Measurements from ENCODE around the gene ZBED5. TPM values are rescaled to one million over a fixed set of nuclear protein-coding genes. Genes with fewer than 3 reads are reported as not detected.

ZBED5 gene
- total RNA-seq, 1 donor from 2014 or later: 89.1 TPM

- Mint-ChIP-seq H3K4me1 (no peaks in the 10 kb centered on the region), H3K36me3 (ENCODE audit: low read depth) (no peaks in the 10 kb centered on the region), H3K27me3 (ENCODE audit: low read depth) (no peaks in the 10 kb centered on the region), H3K27ac (ENCODE audit: unreplicated experiment) (no peak overlapping the region), H3K9me3 (no peaks in the 10 kb centered on the region), H3K4me3 (no peak overlapping the region)
- DNase-seq (ENCODE audit: low read depth, low spot score): no peak
- TF ChIP-seq CTCF (conservative IDR thresholded peaks at IDR 0.05): no peak
These were observed 8.0 kb upstream of the ZBED5 start for GRCh38 chr11:10865837-10866270.

GRCh38 chr11:10864688-10865087, 6.8 kb upstream of the ZBED5 start:
- no peaks in the 10 kb centered on the region for H3K36me3 Mint-ChIP-seq (ENCODE audit: low read depth)
- H3K27ac Mint-ChIP-seq (ENCODE audit: unreplicated experiment): no peak overlapping the region
- no peak for DNase-seq (ENCODE audit: low read depth, low spot score)
- no peak for TF ChIP-seq CTCF (conservative IDR thresholded peaks at IDR 0.05)
- no peaks in the 10 kb centered on the region for H3K27me3 Mint-ChIP-seq (ENCODE audit: low read depth)
- H3K4me1 Mint-ChIP-seq: peaks cover 8% of the 10 kb centered on the region
- H3K4me3 Mint-ChIP-seq: no peak overlapping the region
- no peaks in the 10 kb centered on the region for H3K9me3 Mint-ChIP-seq

GRCh38 chr11:10862446-10862845, 4.6 kb upstream of the ZBED5 start:
- peaks cover 17% of the 10 kb centered on the region for H3K4me1 Mint-ChIP-seq
- H3K4me3 Mint-ChIP-seq: peak overlapping the region; percentile 5
- no peaks in the 10 kb centered on the region for H3K27me3 Mint-ChIP-seq (ENCODE audit: low read depth)
- H3K27ac Mint-ChIP-seq (ENCODE audit: unreplicated experiment): no peak overlapping the region
- DNase-seq (ENCODE audit: low read depth, low spot score): no peak
- H3K9me3 Mint-ChIP-seq: no peaks in the 10 kb centered on the region
- TF ChIP-seq CTCF (conservative IDR thresholded peaks at IDR 0.05): no peak
- H3K36me3 Mint-ChIP-seq (ENCODE audit: low read depth): no peaks in the 10 kb centered on the region

- H3K36me3 Mint-ChIP-seq (ENCODE audit: low read depth): no peaks in the 10 kb centered on the region
- no peaks in the 10 kb centered on the region for H3K27me3 Mint-ChIP-seq (ENCODE audit: low read depth)
- peaks cover 21% of the 10 kb centered on the region for H3K4me1 Mint-ChIP-seq
- H3K27ac Mint-ChIP-seq (ENCODE audit: unreplicated experiment): no peak overlapping the region
- DNase-seq (ENCODE audit: low read depth, low spot score): no peak
- no peaks in the 10 kb centered on the region for H3K9me3 Mint-ChIP-seq
- TF ChIP-seq CTCF (conservative IDR thresholded peaks at IDR 0.05): no peak
- no peak overlapping the region for H3K4me3 Mint-ChIP-seq
These were observed 3.9 kb upstream of the ZBED5 start for GRCh38 chr11:10861799-10862198.

- no peak for TF ChIP-seq CTCF (conservative IDR thresholded peaks at IDR 0.05)
- no peaks in the 10 kb centered on the region for H3K27me3 Mint-ChIP-seq (ENCODE audit: low read depth)
- peaks cover 4% of the 10 kb centered on the region for H3K36me3 Mint-ChIP-seq (ENCODE audit: low read depth)
- DNase-seq (ENCODE audit: low read depth, low spot score): no peak
- H3K4me3 Mint-ChIP-seq: peak overlapping the region; percentile 83
- no peaks in the 10 kb centered on the region for H3K9me3 Mint-ChIP-seq
- peaks cover 29% of the 10 kb centered on the region for H3K4me1 Mint-ChIP-seq
- H3K27ac Mint-ChIP-seq (ENCODE audit: unreplicated experiment): no peak overlapping the region
These were observed 3.2 kb upstream of the ZBED5 start for GRCh38 chr11:10861047-10861446.

All from neural crest cell (in vitro differentiated cells).